Mesodermal cell (in vitro differentiated cells): ENCODE data around the gene ONECUT3.

Experiments used
- H3K27ac ChIP-seq: 2 replicates; pipeline ENCODE4 v1.7.0; 2013; ENCODE audit warnings: mild to moderate bottlenecking, low read depth, low read length, moderate library complexity; ENCODE audit not compliant: severe bottlenecking
- H3K36me3 ChIP-seq: 2 replicates; pipeline ENCODE4 v1.7.1; 2013; ENCODE audit warnings: mild to moderate bottlenecking, low read length, moderate library complexity; ENCODE audit not compliant: control insufficient read depth, insufficient read depth
- H3K4me1 ChIP-seq: one replicate; pipeline ENCODE4 v1.7.1; 2013; ENCODE audit warnings: mild to moderate bottlenecking, low read length; ENCODE audit not compliant: insufficient read depth, control insufficient read depth, poor library complexity, severe bottlenecking
- H3K4me3 ChIP-seq: 2 replicates; pipeline ENCODE4 v1.7.0; 2013; ENCODE audit warnings: low read length, control low read depth, mild to moderate bottlenecking; ENCODE audit not compliant: insufficient read depth, poor library complexity, severe bottlenecking; ENCODE audit errors: extremely low read depth
- H3K9me3 ChIP-seq: 2 replicates; pipeline ENCODE4 v1.7.1; 2013; ENCODE audit warnings: mild to moderate bottlenecking, low read length, moderate library complexity; ENCODE audit not compliant: control insufficient read depth
- WGBS, 2 experiments: methylation state at CpG; one replicate each; pipeline ENCODE4 v1.1.5; 2013; ENCODE audit warnings: missing lambda C conversion rate in 2 of 2; ENCODE audit not compliant: insufficient coverage in 2 of 2; 5-methylcytosine and 5-hydroxymethylcytosine counted together

ONECUT3 gene

DNA sequence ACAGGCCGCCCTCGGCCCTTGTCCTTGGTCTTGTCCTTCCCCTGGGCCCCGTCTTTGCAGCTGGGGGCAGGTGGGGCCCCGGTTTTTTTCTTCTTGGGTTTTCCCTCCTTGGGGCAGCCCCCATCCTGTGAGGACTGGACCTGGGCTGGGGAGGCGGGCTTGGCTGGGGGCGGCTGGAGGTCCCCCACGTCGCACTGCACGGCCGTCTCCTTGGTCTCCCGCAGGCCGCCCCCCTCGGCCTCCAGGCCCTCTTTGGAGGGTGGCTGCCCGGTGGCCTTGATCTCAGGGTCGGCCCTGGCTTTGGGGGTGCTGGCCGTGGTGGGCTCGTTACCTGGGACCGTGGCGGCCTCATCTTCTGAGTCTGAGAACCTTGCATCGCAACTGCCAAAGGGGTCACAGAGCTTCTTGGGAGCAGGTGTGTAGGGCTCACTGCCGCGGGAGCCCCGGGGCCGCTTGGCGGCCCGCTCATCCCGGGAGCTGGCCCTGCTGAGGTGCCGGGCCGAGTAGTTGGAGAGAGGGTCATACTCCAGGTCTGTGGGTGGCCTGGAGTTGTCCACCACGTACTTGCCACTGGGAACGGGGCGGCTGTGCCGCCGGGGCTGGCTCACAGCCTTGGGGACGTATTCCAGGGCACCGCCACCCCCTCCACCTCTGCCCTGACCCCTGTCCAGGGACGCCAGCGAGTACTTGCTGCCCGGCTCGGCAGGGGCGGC is 74.4 kb downstream of the ONECUT3 start:
- 94% methylated on average over 37 to 38 of the region's 41 CpGs for WGBS, 2 experiments

DNA sequence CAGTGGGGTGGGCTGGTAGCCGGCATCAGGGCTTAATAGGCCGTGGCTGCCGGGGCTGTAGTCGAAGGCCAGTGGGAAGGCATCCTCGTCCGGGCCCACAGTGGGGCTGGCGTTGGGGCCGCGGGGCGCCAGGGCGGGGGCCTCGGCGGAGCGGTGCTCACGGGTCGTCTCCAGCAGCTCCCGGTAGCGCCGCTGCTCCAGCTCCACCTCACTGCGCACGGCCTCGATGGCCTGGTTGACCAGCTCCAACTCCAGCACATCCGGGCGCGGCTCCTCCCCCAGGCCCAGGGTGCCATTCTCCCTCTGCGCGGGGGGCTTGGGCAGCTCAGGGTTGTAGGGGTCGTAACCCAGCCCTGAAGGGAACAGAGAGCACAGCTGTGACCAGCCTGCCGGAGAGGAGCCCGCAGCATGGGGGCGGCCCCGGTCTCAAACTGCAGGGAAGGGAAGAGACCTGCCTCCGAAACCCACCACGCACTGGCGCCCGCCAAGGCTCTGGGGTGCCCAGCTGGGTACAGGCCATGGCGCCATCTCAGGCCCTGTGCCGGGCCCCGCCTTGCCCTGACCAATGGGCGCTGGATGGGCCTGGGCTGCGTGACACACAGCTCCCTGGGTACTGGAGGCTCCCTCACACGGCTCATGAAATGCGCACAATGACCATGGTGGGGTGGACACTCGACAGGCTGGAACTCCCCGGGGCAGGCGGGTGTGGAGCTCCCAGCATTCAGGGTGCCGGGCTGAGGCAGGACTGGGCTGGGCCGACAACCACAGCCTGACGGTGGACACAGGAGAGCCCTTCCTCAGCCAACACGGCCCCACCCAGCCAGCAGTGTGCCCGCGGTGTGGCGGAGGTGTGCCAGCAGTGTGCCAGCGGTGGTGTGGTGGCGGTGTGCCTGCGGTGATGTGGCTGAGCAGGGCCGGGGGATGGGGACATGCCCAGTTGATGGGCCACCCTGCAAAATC is 75.3 kb downstream of the ONECUT3 start:
- peaks cover 22% of the 10 kb centered on the region for H3K4me1 ChIP-seq
- H3K36me3 ChIP-seq, result peaks cover 54% of the 10 kb centered on the region
- H3K4me3 ChIP-seq, result no peak overlapping the region
- whole genome bisulfite sequencing, 2 experiments, result 96 to 97% methylated on average over 50 to 57 of the region's 57 CpGs
- H3K27ac ChIP-seq, result no peak overlapping the region
- H3K9me3 ChIP-seq, result no peaks in the 10 kb centered on the region

More for the DNA sequence above, 74.4 kb downstream of the ONECUT3 start:
- Histone ChIP-seq H3K4me3 (no peak overlapping the region), H3K9me3 (no peaks in the 10 kb centered on the region), H3K4me1 (peaks cover 22% of the 10 kb centered on the region), H3K27ac (peak overlapping the region; percentile 43), H3K36me3 (peaks cover 55% of the 10 kb centered on the region)

GRCh38 chr19:1829958-1830357 is 76.7 kb downstream of the ONECUT3 start:
- H3K4me3 ChIP-seq, result no peak overlapping the region
- 89 to 98% methylated on average over 8 to 11 of the region's 11 CpGs for WGBS, 2 experiments
- no peaks in the 10 kb centered on the region for H3K9me3 ChIP-seq
- H3K4me1 ChIP-seq, result peaks cover 22% of the 10 kb centered on the region
- H3K36me3 ChIP-seq, result peaks cover 46% of the 10 kb centered on the region
- H3K27ac ChIP-seq, result no peak overlapping the region

DNA sequence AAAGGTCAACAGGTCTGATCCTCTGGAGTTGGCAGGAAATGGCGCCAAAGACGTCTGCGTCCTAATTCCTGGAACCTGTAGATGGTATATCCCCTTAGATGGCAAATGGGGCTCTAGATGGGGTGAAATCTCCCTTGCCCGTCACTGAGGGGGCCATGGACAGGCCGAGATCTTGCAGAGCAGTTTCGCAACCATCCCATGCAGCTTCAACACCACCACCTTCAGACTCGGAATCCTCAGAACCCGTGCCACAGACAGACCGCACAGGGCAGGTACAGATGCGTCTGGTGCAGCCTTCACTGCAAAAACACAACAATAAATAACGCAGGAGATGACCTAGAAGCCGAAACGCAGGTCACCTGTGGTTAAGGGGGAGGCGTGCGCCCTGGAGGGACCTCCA is 77.3 kb downstream of the ONECUT3 start:
- Histone ChIP-seq H3K36me3 (peaks cover 41% of the 10 kb centered on the region), H3K9me3 (no peaks in the 10 kb centered on the region), H3K4me1 (peaks cover 22% of the 10 kb centered on the region), H3K27ac (no peak overlapping the region), H3K4me3 (no peak overlapping the region)
- WGBS, 2 experiments, result 94 to 97% methylated on average over 8 to 12 of the region's 15 CpGs
